COLO829 (cell line): ENCODE measurements around the gene FHIT.

ENCODE experiments used
- DNase-seq: peaks from one replicate; pipeline ENCODE4 v3.0.0; 2012; ENCODE audit warnings: low spot score

FHIT gene

DNA sequence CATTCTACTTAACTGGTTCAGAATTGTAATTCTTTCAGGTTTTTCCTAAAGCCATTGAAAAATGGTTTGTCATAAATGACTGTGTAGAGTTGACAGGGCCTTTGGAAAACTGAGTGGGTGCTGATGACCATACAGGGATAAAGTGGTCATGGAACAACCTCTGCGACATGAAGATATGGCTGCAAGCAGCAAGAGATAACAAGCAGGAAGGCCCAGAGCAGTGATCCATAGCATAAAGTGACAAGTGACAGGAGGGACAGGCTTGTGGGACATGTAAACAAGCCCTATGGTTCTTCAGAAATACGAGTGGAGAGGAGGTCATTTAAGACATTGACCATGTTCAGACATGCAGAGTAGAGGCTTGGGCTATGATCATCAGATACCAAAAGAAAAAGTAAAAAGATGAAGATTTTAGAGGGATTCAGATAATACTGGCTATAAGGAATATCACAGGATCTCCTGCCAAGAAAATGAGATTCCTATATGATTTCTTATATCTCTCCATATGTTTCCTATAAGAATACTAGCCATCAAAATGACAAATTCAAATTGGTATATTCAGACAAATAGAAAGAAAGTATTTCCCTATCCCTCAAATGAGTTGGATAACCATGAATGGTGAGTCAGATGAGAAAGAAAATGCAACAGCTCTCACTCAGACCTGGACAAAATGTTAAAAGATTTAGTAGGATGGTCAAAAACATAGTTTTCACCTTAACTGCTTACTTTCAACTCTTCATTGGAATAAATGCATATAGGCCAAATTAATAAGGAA is 1373.8 kb downstream of the FHIT start:
- no peak for DNase-seq

- DNase-seq, result no peak
Observed at GRCh38 chr3:59876533-59877062, 1374.7 kb downstream of the FHIT start.

- no peak for DNase-seq
Observed at GRCh38 chr3:59873576-59874230, 1377.5 kb downstream of the FHIT start.

DNA sequence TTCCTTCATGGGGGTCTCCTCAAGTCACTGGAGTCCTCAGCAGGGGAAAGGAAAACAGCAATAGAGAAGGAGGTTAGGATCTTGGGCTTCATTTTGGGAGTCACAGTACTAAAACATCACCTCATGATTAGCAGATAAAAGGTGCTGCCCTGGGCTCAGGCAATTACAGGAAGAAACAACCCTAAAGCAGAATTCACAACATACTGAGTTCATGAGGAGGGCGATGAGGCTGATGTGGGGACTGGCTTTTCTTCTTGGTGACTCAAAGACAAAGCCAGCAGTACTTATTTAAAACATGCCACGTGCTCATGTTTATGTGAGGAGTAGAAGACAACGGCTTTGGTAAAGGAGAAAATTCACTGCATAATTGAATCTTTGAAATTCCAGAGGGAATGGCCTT is 1379.1 kb downstream of the FHIT start:
- peak; percentile 22 for DNase-seq

GRCh38 chr3:59867185-59868002 is 1383.9 kb downstream of the FHIT start:
- no peak for DNase-seq

GRCh38 chr3:59866076-59866475 is 1385.2 kb downstream of the FHIT start:
- peak; percentile 35 for DNase-seq

- no peak for DNase-seq
Observed at GRCh38 chr3:59865351-59865750, 1385.9 kb downstream of the FHIT start.

- DNase-seq, result peak; percentile 28
Observed at GRCh38 chr3:59862686-59863085, 1388.6 kb downstream of the FHIT start.

- DNase-seq, result peak; percentile 81
Observed at GRCh38 chr3:59857589-59858346, 1393.5 kb downstream of the FHIT start.

DNA sequence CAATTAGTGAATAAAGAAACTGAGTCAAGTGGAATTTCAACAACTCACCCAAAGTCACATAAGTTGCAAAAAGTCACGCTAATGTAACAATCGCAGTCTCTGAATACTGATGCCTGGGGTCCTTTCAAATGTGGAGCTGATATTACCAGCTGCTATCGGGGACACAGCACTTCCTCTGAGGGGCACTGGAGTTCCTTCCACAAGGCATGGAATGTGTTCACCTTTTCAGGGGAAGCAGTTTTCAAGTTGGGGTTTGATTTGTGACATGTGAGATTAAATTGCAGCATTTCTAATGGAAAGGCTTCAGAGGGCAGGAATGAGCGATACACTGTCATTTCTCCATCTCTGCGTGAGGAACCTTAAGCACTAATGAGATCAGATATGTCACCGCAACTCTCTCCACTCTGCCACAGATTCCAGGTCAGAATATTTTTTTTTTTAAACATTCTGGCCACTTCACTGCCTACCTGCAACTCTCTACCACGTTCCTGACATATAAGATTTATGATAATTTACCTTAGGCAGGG is 1394.3 kb downstream of the FHIT start:
- no peak for DNase-seq

GRCh38 chr3:59854061-59854709 is 1397.1 kb downstream of the FHIT start:
- no peak for DNase-seq

- no peak for DNase-seq
Observed at GRCh38 chr3:59850417-59850816, 1400.8 kb downstream of the FHIT start.

- no peak for DNase-seq
Observed at GRCh38 chr3:59845386-59845785, 1405.9 kb downstream of the FHIT start.

GRCh38 chr3:59843821-59844220 is 1407.4 kb downstream of the FHIT start:
- DNase-seq, result no peak

GRCh38 chr3:59839810-59840515 is 1411.3 kb downstream of the FHIT start:
- no peak for DNase-seq

DNA sequence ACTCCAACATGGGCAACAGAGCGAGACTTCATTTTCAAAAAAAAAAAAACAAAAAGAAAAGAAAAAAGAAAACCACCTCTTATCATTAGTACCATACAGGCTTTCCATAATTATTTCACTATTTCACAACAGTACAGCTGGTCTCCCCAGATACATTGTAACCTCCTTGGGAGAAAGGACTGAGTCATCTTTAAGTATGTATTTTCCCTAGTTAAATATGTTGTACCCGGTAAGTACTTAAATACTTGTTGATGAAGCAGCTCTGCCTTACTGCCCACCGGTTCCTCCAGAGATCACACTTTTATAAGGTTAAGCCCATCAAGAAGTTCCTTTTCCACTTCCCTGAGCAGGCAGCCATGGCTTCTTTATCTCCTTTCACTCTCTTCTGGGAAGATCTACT is 1412.0 kb downstream of the FHIT start:
- DNase-seq, result no peak

GRCh38 chr3:59836531-59836930 is 1414.7 kb downstream of the FHIT start:
- no peak for DNase-seq

GRCh38 chr3:59832702-59833101 is 1418.5 kb downstream of the FHIT start:
- no peak for DNase-seq

DNA sequence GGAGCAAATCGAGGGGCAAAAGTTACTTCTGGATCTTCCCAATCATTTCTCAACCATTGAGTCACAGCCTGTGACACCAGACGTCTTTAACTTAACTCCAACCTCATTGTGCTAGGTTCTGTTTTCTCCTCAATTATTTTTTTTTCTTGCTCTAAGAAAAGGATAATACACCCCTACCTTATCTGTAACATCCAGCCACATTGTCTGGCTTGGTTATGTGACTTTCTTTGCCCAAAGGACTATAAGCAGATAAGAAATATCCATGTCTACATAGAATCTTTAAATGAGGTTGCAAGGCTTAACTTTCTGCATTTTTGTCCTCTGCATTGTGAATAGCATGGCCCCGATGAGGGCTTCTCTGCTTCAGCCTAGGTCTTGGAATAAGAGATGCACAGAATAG is 1419.0 kb downstream of the FHIT start:
- DNase-seq, result no peak

DNA sequence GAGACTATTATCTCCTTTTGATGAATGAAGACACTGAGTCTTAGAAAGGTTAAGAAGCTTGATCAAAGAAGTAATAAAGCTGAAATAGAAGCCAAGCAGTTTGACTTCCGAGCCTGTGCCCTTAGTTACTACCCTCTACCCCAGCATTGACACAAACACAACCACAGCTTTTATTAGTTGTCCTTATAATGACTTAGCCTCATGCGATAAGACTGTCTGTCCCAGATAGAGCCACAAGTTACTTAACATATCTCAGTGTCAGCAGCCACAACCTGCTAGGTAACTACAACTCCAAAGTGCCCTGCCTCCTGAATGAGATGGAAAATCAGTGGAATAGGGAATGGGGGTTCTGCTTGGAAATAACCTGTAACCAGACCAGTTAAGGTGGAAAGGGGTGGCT is 1419.9 kb downstream of the FHIT start:
- DNase-seq, result no peak
